ENCODE data around the gene GPR137C. TPM values are rescaled to one million over a fixed set of nuclear protein-coding genes. Genes with fewer than 3 reads are reported as not detected.

Gene GPR137C
- total RNA-seq, 1 experiment from 2014 or later = 1.2 TPM

- TF ChIP-seq EZH2 (IDR thresholded peaks at IDR 0.05; ENCODE audit: low read depth) = no peak
- TF ChIP-seq, protein P1, sequence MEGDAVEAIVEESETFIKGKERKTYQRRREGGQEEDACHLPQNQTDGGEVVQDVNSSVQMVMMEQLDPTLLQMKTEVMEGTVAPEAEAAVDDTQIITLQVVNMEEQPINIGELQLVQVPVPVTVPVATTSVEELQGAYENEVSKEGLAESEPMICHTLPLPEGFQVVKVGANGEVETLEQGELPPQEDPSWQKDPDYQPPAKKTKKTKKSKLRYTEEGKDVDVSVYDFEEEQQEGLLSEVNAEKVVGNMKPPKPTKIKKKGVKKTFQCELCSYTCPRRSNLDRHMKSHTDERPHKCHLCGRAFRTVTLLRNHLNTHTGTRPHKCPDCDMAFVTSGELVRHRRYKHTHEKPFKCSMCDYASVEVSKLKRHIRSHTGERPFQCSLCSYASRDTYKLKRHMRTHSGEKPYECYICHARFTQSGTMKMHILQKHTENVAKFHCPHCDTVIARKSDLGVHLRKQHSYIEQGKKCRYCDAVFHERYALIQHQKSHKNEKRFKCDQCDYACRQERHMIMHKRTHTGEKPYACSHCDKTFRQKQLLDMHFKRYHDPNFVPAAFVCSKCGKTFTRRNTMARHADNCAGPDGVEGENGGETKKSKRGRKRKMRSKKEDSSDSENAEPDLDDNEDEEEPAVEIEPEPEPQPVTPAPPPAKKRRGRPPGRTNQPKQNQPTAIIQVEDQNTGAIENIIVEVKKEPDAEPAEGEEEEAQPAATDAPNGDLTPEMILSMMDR (conservative IDR thresholded peaks at IDR 0.05) = no peak
- Histone ChIP-seq H3K9me2 (ENCODE audit: insufficient read depth) (no peaks in the 10 kb centered on the region), H3K36me3 (ENCODE audit: low read depth) (no peaks in the 10 kb centered on the region), H3K27ac (no peak overlapping the region), H3K27me3 (ENCODE audit: insufficient read depth, low read depth) (no peaks in the 10 kb centered on the region), H3F3A (ENCODE audit: insufficient read depth, low read depth) (0 out of 2 replicates have a peak, but pooled peaks cover 4% of the 10 kb centered on the region), H3K4me3 (no peak overlapping the region), H3K4me1 (replicated peaks; ENCODE audit: insufficient read depth) (peaks cover 9% of the 10 kb centered on the region), H3K79me2 (ENCODE audit: low read depth) (no peaks in the 10 kb centered on the region), H3K4me2 (no peak overlapping the region), H4K20me1 (ENCODE audit: insufficient read depth) (no peaks in the 10 kb centered on the region), H3K9me3 (ENCODE audit: insufficient read depth, low read depth) (no peaks in the 10 kb centered on the region), H2AFZ (no peak overlapping the region)
- DNase-seq = no peak
- POLR2A ChIA-PET (ENCODE audit: unreplicated experiment) = no interaction called here
- intact Hi-C loops (cut with micrococcal nuclease; ENCODE audit: unreplicated experiment) = no loop called here
- CTCF ChIA-PET = no interaction called here
- BruUV-seq (replicated peaks) = no TSS peak
Observed at GRCh38 chr14:52547526-52547925, 5.1 kb upstream of the GPR137C start.

DNA sequence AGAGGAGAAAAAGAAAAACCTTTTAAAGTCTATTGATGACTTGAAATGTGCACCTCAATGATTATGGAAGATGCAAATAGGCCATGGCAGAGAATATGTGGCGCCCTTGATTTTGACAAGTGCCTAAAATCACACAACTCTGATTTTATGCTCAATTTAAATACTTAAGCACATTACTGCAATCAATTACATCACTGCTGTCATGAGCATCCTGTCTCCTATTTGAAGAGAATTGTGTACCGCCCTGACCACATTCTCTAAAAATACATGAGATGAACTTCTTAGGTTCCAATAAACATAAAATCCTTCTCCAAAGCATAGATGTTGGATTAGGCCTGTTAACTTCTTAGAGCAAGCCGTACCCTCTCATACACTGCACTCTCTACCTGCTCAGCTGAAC lies 2.0 kb upstream of the GPR137C start:
- BruUV-seq (replicated peaks) = no TSS peak
- H2AFZ ChIP-seq = 0 out of 2 replicates have a peak overlapping the region, but pooled peaks have one; percentile 95
- H3K9me2 ChIP-seq (ENCODE audit: insufficient read depth) = no peaks in the 10 kb centered on the region
- H3K4me1 ChIP-seq (replicated peaks; ENCODE audit: insufficient read depth) = peaks cover 21% of the 10 kb centered on the region
- H3K79me2 ChIP-seq (ENCODE audit: low read depth) = no peaks in the 10 kb centered on the region
- H3K27me3 ChIP-seq (ENCODE audit: insufficient read depth, low read depth) = no peaks in the 10 kb centered on the region
- no peaks in the 10 kb centered on the region for H4K20me1 ChIP-seq (ENCODE audit: insufficient read depth)
- no peak overlapping the region for H3K4me3 ChIP-seq
- no peak for TF ChIP-seq EZH2 (IDR thresholded peaks at IDR 0.05; ENCODE audit: low read depth)
- TF ChIP-seq, protein P1 (conservative IDR thresholded peaks at IDR 0.05) = no peak
- no peaks in the 10 kb centered on the region for H3K36me3 ChIP-seq (ENCODE audit: low read depth)
- H3K9me3 ChIP-seq (ENCODE audit: insufficient read depth, low read depth) = no peaks in the 10 kb centered on the region
- ChIA-PET CTCF (interaction anchor here (0.7 kb wide), 1 partner anchor 798 kb away, joined by 8 read pairs; no protein-coding TSS in a partner anchor), POLR2A (ENCODE audit: unreplicated experiment) (no interaction called here)
- H3F3A ChIP-seq (ENCODE audit: insufficient read depth, low read depth) = 0 out of 2 replicates have a peak, but pooled peaks cover 4% of the 10 kb centered on the region
- no peak for DNase-seq
- intact Hi-C loops (cut with micrococcal nuclease; ENCODE audit: unreplicated experiment) = loop anchor here (5.0 kb wide), 1 partner anchor 402 kb away; the partner anchor contains the start of gene FERMT2
- H3K27ac ChIP-seq = no peak overlapping the region
- H3K4me2 ChIP-seq = peak overlapping the region; percentile 77; the same call in 1 of the 2 replicates

DNA sequence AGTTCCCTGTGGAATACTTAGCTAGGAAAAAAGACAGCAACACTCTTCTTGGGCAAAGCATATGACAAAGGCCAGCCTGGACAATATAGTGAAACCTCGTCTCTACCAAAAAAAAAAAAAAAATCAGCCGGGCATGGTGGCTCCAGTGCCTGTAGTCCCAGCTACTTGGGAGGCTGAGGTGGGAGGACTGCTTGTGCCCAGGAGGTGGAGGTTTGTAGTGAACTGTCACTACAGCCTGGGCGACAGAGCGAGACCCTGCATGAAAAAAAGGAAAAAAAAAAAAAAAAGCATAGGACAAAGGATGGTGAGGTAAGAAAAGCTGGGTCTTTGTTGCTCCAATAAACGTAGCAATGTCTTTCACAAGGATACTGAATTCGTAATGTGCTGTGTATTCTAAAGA lies 1.4 kb upstream of the GPR137C start:
- intact Hi-C loops (cut with micrococcal nuclease; ENCODE audit: unreplicated experiment) = loop anchor here (5.0 kb wide), 1 partner anchor 401 kb away; the partner anchor contains the start of gene FERMT2
- peak overlapping the region; percentile 65; the same call in 1 of the 2 replicates for H3K4me3 ChIP-seq
- no peaks in the 10 kb centered on the region for H3K9me2 ChIP-seq (ENCODE audit: insufficient read depth)
- H3K9me3 ChIP-seq (ENCODE audit: insufficient read depth, low read depth) = no peaks in the 10 kb centered on the region
- H3K79me2 ChIP-seq (ENCODE audit: low read depth) = no peaks in the 10 kb centered on the region
- no peaks in the 10 kb centered on the region for H3K36me3 ChIP-seq (ENCODE audit: low read depth)
- peak overlapping the region; percentile 95; the same call in 1 of the 2 replicates for H2AFZ ChIP-seq
- peaks cover 21% of the 10 kb centered on the region for H3K4me1 ChIP-seq (replicated peaks; ENCODE audit: insufficient read depth)
- ChIA-PET CTCF (interaction anchor here (0.7 kb wide), 1 partner anchor 797 kb away, joined by 8 read pairs; no protein-coding TSS in a partner anchor), POLR2A (ENCODE audit: unreplicated experiment) (no interaction called here)
- TF ChIP-seq, protein P1 (conservative IDR thresholded peaks at IDR 0.05) = no peak
- BruUV-seq (replicated peaks) = no TSS peak
- H3K27ac ChIP-seq = no peak overlapping the region
- H3K4me2 ChIP-seq = peak overlapping the region; percentile 77
- H4K20me1 ChIP-seq (ENCODE audit: insufficient read depth) = no peaks in the 10 kb centered on the region
- H3K27me3 ChIP-seq (ENCODE audit: insufficient read depth, low read depth) = no peaks in the 10 kb centered on the region
- H3F3A ChIP-seq (ENCODE audit: insufficient read depth, low read depth) = 0 out of 2 replicates have a peak, but pooled peaks cover 4% of the 10 kb centered on the region
- no peak for DNase-seq

Measured in PC-9 (cell line).